ENCODE measurements around the gene SP110. TPM values are rescaled to one million over a fixed set of nuclear protein-coding genes. Genes with fewer than 3 reads are reported as not detected.

SP110 gene
- total RNA-seq, 6 experiments from 2014 or later: 5.0 to 13.1 (median 11.2) TPM

GRCh38 chr2:230205034-230205433, 14.8 kb downstream of the SP110 start:
- H3K27ac ChIP-seq: no peak overlapping the region
- TF ChIP-seq CTCF (IDR thresholded peaks at IDR 0.05) (no peak), POLR2A (IDR thresholded peaks at IDR 0.05) (no peak)
- H3K36me3 ChIP-seq: peaks cover 0 to 55% (median 18%) of the 10 kb centered on the region in 4 donors
- DNase-seq: no peak
- H3K27me3 ChIP-seq: no peaks in the 10 kb centered on the region
- intact Hi-C loops (cut with DNase I): no loop called here
- ATAC-seq: no peak
- WGBS (ENCODE audit: insufficient coverage, low coverage, low lambda C conversion rate, missing lambda C conversion rate): 62% methylated on average over 1 of the region's 1 CpG
- H3K4me3 ChIP-seq: no peak overlapping the region
- no peaks in the 10 kb centered on the region for H3K4me1 ChIP-seq
- H3K9me3 ChIP-seq: no peaks in the 10 kb centered on the region

- ATAC-seq: no peak
- peaks cover 0 to 48% (median 16%) of the 10 kb centered on the region in 4 donors for H3K36me3 ChIP-seq
Observed at GRCh38 chr2:230203110-230203676, 16.6 kb downstream of the SP110 start.

GRCh38 chr2:230202430-230203109, 17.2 kb downstream of the SP110 start:
- 70% methylated on average over 10 of the region's 10 CpGs for WGBS (ENCODE audit: insufficient coverage, low coverage, low lambda C conversion rate, missing lambda C conversion rate)
- TF ChIP-seq POLR2A (IDR thresholded peaks at IDR 0.05) (no peak), CTCF (IDR thresholded peaks at IDR 0.05) (no peak)
- Histone ChIP-seq H3K9me3 (no peaks in the 10 kb centered on the region), H3K36me3 (peaks cover 0 to 44% (median 13%) of the 10 kb centered on the region in 4 donors), H3K27ac (no peak overlapping the region), H3K4me3 (no peak overlapping the region), H3K27me3 (no peaks in the 10 kb centered on the region), H3K4me1 (no peaks in the 10 kb centered on the region)
- ATAC-seq: no peak
- no peak for DNase-seq
- intact Hi-C loops (cut with DNase I): no loop called here

More at GRCh38 chr2:230203110-230203676, 16.6 kb downstream of the SP110 start:
- WGBS (ENCODE audit: insufficient coverage, low coverage, low lambda C conversion rate, missing lambda C conversion rate): 93% methylated on average over 13 of the region's 15 CpGs
- Histone ChIP-seq H3K4me3 (no peak overlapping the region), H3K4me1 (no peaks in the 10 kb centered on the region), H3K9me3 (no peaks in the 10 kb centered on the region), H3K27me3 (no peaks in the 10 kb centered on the region), H3K27ac (no peak overlapping the region)
- intact Hi-C loops (cut with DNase I): no loop called here
- no peak for DNase-seq
- no peak for TF ChIP-seq POLR2A (IDR thresholded peaks at IDR 0.05)
- TF ChIP-seq CTCF (IDR thresholded peaks at IDR 0.05): no peak

GRCh38 chr2:230184727-230185578, 34.8 kb downstream of the SP110 start:
- H3K27ac ChIP-seq: no peak overlapping the region
- no peaks in the 10 kb centered on the region for H3K9me3 ChIP-seq
- DNase-seq (no peak), ATAC-seq (peak in 3 of 4 donors; percentile 64 to 74 (median 70))
- TF ChIP-seq CTCF (IDR thresholded peaks at IDR 0.05) (no peak), POLR2A (IDR thresholded peaks at IDR 0.05) (no peak)
- no peak overlapping the region for H3K4me3 ChIP-seq
- intact Hi-C loops (cut with DNase I): no loop called here
- WGBS (ENCODE audit: insufficient coverage, low coverage, low lambda C conversion rate, missing lambda C conversion rate): 54% methylated on average over 7 of the region's 10 CpGs
- no peaks in the 10 kb centered on the region for H3K4me1 ChIP-seq
- no peaks in the 10 kb centered on the region for H3K27me3 ChIP-seq
- H3K36me3 ChIP-seq: peaks cover 0 to 4% (median 0%) of the 10 kb centered on the region in 4 donors
